GM21737 (cell line): Measurements from ENCODE around the gene CDH13.
A peak's percentile ranks its signal among the peaks of the same experiment; 100 is the strongest.

ENCODE experiments used
- ATAC-seq: cut with Tn5 transposase; IDR thresholded peaks from one replicate; pipeline ENCODE4 v1.9.1; 2021; ENCODE audit warnings: mild to moderate bottlenecking, moderate library complexity; ENCODE audit not compliant: unreplicated experiment

CDH13 gene

GRCh38 chr16:83723901-83724300, 1097.1 kb downstream of the CDH13 start:
- ATAC-seq, result no peak

- no peak for ATAC-seq
Measured at GRCh38 chr16:83724585-83724984, 1097.8 kb downstream of the CDH13 start.

- no peak for ATAC-seq
Measured at GRCh38 chr16:83725313-83725712, 1098.5 kb downstream of the CDH13 start.

- no peak for ATAC-seq
Measured at GRCh38 chr16:83727018-83727417, 1100.2 kb downstream of the CDH13 start.

GRCh38 chr16:83727751-83728352, 1101.1 kb downstream of the CDH13 start:
- no peak for ATAC-seq

- ATAC-seq, result no peak
Measured at GRCh38 chr16:83728492-83728891, 1101.7 kb downstream of the CDH13 start.

- no peak for ATAC-seq
Measured at GRCh38 chr16:83730812-83731211, 1104.0 kb downstream of the CDH13 start.

- no peak for ATAC-seq
Measured at GRCh38 chr16:83732536-83732935, 1105.8 kb downstream of the CDH13 start.

- ATAC-seq, result no peak
Measured at GRCh38 chr16:83733301-83733700, 1106.5 kb downstream of the CDH13 start.

- no peak for ATAC-seq
Measured at GRCh38 chr16:83734136-83734535, 1107.4 kb downstream of the CDH13 start.

GRCh38 chr16:83737729-83738354, 1111.1 kb downstream of the CDH13 start:
- ATAC-seq, result no peak

GRCh38 chr16:83738923-83739503, 1112.2 kb downstream of the CDH13 start:
- ATAC-seq, result no peak

- no peak for ATAC-seq
Measured at GRCh38 chr16:83742124-83742899, 1115.5 kb downstream of the CDH13 start.

GRCh38 chr16:83743241-83743640, 1116.5 kb downstream of the CDH13 start:
- ATAC-seq, result no peak

- no peak for ATAC-seq
Measured at GRCh38 chr16:83743720-83744119, 1117.0 kb downstream of the CDH13 start.

- ATAC-seq, result peak; percentile 49
Measured at GRCh38 chr16:83744441-83744981, 1117.7 kb downstream of the CDH13 start.

GRCh38 chr16:83746611-83747010, 1119.8 kb downstream of the CDH13 start:
- no peak for ATAC-seq

- ATAC-seq, result no peak
Measured at GRCh38 chr16:83747936-83748335, 1121.2 kb downstream of the CDH13 start.

- ATAC-seq, result no peak
Measured at GRCh38 chr16:83755391-83755790, 1128.6 kb downstream of the CDH13 start.

- no peak for ATAC-seq
Measured at GRCh38 chr16:83762141-83762991, 1135.6 kb downstream of the CDH13 start.

GRCh38 chr16:83762992-83763358, 1136.2 kb downstream of the CDH13 start:
- no peak for ATAC-seq
